ENCODE results near the gene GRHL3. TPM values are rescaled to one million over a fixed set of nuclear protein-coding genes. Genes with fewer than 3 reads are reported as not detected.
A peak's percentile ranks its signal among the peaks of the same experiment; 100 is the strongest.

Gene GRHL3
- total and polyA plus RNA-seq, 4 donors = 0.07 to 0.09 (median 0.09) TPM

DNA sequence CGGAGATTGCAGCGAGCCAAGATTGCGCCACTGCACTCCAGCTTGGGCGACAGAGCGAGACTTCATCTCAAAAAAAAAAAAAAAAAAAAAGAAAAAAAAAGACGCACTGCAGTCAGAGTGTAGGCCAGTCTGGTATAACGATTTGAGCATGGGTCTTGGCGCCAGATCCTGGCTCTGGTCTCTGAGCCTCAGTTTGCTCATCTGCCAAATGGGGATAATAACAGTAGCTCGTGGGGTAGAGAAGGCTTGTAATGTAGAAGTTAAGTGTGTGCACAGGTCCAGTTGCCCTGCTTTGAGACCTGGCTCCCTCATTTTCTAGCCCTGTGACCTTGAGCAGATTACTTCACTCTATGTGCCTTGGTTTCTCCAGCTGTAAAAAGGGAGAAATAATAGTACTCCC is 26.3 kb upstream of the GRHL3 start:
- peaks cover 0 to 26% (median 15%) of the 10 kb centered on the region in 4 donors for H3K4me1 ChIP-seq (ENCODE audit: control insufficient read depth in 4 of 4, insufficient read depth in 4 of 4, low read length in 3 of 4)
- 90% methylated on average over 9 of the region's 9 CpGs for WGBS
- no peaks in the 10 kb centered on the region for H3K36me3 ChIP-seq (ENCODE audit: control insufficient read depth in 4 of 4, insufficient read depth in 3 of 4, low read depth in 1 of 4, low read length in 3 of 4)
- H3K9ac ChIP-seq (ENCODE audit: low read depth in 1 of 2, low read length in 2 of 2) = no peak overlapping the region
- H3K4me3 ChIP-seq (ENCODE audit: low read depth in 1 of 3, low read length in 3 of 3) = no peak overlapping the region
- H3K9me3 ChIP-seq (ENCODE audit: control insufficient read depth in 4 of 4, low read length in 3 of 4) = no peaks in the 10 kb centered on the region
- no peak for TF ChIP-seq HNF4G (IDR thresholded peaks at IDR 0.05)
- no peak for DNase-seq (ENCODE audit: low spot score)
- H3K27ac ChIP-seq (ENCODE audit: low read depth in 1 of 2, low read length in 2 of 2) = no peak overlapping the region
- H3K27me3 ChIP-seq (ENCODE audit: control insufficient read depth in 4 of 4, insufficient read depth in 4 of 4, low read length in 3 of 4) = no peaks in the 10 kb centered on the region

DNA sequence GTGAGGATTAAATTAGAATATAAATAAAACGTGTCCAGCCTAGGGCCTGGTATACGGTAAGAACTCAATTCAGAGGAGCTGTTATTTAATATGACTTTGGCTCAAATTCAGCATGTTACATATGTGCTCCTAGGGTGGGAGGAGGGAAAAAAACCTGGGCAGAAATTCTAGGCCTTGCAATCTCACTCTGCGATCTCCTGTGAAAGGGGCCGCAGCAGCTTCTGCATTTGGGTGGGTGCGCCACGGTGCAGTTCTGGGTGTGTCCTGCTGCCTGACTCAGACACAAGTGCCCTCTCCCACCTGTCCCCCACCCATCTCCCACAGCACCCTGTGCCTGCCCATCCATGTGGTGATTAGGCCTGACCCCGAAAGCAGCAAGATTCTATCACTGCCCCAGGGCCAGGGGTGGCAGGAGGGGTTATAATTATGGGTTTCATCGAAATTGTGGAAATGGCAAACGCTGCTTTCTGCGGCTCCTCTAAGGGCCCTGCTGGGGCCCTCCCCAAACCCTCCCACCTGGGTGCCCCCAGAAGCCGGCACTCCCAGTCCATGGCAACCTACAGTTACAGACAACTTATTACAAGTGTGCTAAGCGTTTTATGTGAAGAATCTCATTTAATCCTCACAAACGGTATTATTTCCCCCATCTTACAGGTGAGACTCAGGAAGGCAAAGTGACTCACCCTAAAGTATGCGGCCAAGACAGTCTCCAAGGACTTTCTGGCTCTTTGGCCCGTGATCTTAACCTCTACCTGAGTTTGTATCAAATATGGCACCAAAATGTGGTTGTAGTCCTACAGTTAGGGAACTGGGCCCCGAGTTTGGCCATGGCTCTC is 25.5 kb upstream of the GRHL3 start:
- H3K36me3 ChIP-seq (ENCODE audit: control insufficient read depth in 4 of 4, insufficient read depth in 3 of 4, low read depth in 1 of 4, low read length in 3 of 4) = no peaks in the 10 kb centered on the region
- WGBS = 92% methylated on average over 16 of the region's 16 CpGs
- H3K4me3 ChIP-seq (ENCODE audit: low read depth in 1 of 3, low read length in 3 of 3) = no peak overlapping the region
- H3K4me1 ChIP-seq (ENCODE audit: control insufficient read depth in 4 of 4, insufficient read depth in 4 of 4, low read length in 3 of 4) = peaks cover 0 to 26% (median 15%) of the 10 kb centered on the region in 4 donors
- no peaks in the 10 kb centered on the region for H3K9me3 ChIP-seq (ENCODE audit: control insufficient read depth in 4 of 4, low read length in 3 of 4)
- H3K27ac ChIP-seq (ENCODE audit: low read depth in 1 of 2, low read length in 2 of 2) = peak overlapping the region; percentile 33 to 73
- TF ChIP-seq TAF1 (conservative IDR thresholded peaks at IDR 0.05) = no peak
- no peak for TF ChIP-seq NR2F2 (IDR thresholded peaks at IDR 0.05)
- no peak for TF ChIP-seq FOXA1 (IDR thresholded peaks at IDR 0.05)
- TF ChIP-seq, protein P1, sequence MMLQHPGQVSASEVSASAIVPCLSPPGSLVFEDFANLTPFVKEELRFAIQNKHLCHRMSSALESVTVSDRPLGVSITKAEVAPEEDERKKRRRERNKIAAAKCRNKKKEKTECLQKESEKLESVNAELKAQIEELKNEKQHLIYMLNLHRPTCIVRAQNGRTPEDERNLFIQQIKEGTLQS (IDR thresholded peaks at IDR 0.05) = no peak
- TF ChIP-seq FOXA2 (IDR thresholded peaks at IDR 0.05) = no peak
- no peak for TF ChIP-seq EGR1 (IDR thresholded peaks at IDR 0.05; ENCODE audit: low read depth in 2 of 2)
- no peak for TF ChIP-seq SP1 (IDR thresholded peaks at IDR 0.05)
- no peak for TF ChIP-seq RXRA (IDR thresholded peaks at IDR 0.05)
- TF ChIP-seq RAD21 (IDR thresholded peaks at IDR 0.05) = no peak
- no peak for TF ChIP-seq YY1 (IDR thresholded peaks at IDR 0.05)
- no peak for TF ChIP-seq JUND (IDR thresholded peaks at IDR 0.05)
- TF ChIP-seq GABPA (IDR thresholded peaks at IDR 0.05 in 1 of 2, conservative IDR thresholded peaks at IDR 0.05 in 1 of 2) = no peak
- TF ChIP-seq, protein P2, sequence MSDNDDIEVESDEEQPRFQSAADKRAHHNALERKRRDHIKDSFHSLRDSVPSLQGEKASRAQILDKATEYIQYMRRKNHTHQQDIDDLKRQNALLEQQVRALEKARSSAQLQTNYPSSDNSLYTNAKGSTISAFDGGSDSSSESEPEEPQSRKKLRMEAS (IDR thresholded peaks at IDR 0.05) = no peak
- TF ChIP-seq, protein P3, sequence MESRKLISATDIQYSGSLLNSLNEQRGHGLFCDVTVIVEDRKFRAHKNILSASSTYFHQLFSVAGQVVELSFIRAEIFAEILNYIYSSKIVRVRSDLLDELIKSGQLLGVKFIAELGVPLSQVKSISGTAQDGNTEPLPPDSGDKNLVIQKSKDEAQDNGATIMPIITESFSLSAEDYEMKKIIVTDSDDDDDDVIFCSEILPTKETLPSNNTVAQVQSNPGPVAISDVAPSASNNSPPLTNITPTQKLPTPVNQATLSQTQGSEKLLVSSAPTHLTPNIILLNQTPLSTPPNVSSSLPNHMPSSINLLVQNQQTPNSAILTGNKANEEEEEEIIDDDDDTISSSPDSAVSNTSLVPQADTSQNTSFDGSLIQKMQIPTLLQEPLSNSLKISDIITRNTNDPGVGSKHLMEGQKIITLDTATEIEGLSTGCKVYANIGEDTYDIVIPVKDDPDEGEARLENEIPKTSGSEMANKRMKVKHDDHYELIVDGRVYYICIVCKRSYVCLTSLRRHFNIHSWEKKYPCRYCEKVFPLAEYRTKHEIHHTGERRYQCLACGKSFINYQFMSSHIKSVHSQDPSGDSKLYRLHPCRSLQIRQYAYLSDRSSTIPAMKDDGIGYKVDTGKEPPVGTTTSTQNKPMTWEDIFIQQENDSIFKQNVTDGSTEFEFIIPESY (IDR thresholded peaks at IDR 0.05) = no peak
- TF ChIP-seq HNF4A (conservative IDR thresholded peaks at IDR 0.05) = no peak
- TF ChIP-seq, protein P4, sequence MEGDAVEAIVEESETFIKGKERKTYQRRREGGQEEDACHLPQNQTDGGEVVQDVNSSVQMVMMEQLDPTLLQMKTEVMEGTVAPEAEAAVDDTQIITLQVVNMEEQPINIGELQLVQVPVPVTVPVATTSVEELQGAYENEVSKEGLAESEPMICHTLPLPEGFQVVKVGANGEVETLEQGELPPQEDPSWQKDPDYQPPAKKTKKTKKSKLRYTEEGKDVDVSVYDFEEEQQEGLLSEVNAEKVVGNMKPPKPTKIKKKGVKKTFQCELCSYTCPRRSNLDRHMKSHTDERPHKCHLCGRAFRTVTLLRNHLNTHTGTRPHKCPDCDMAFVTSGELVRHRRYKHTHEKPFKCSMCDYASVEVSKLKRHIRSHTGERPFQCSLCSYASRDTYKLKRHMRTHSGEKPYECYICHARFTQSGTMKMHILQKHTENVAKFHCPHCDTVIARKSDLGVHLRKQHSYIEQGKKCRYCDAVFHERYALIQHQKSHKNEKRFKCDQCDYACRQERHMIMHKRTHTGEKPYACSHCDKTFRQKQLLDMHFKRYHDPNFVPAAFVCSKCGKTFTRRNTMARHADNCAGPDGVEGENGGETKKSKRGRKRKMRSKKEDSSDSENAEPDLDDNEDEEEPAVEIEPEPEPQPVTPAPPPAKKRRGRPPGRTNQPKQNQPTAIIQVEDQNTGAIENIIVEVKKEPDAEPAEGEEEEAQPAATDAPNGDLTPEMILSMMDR (IDR thresholded peaks at IDR 0.05; ENCODE audit: low read depth, low read length, missing input control) = no peak
- TF ChIP-seq, protein P5, sequence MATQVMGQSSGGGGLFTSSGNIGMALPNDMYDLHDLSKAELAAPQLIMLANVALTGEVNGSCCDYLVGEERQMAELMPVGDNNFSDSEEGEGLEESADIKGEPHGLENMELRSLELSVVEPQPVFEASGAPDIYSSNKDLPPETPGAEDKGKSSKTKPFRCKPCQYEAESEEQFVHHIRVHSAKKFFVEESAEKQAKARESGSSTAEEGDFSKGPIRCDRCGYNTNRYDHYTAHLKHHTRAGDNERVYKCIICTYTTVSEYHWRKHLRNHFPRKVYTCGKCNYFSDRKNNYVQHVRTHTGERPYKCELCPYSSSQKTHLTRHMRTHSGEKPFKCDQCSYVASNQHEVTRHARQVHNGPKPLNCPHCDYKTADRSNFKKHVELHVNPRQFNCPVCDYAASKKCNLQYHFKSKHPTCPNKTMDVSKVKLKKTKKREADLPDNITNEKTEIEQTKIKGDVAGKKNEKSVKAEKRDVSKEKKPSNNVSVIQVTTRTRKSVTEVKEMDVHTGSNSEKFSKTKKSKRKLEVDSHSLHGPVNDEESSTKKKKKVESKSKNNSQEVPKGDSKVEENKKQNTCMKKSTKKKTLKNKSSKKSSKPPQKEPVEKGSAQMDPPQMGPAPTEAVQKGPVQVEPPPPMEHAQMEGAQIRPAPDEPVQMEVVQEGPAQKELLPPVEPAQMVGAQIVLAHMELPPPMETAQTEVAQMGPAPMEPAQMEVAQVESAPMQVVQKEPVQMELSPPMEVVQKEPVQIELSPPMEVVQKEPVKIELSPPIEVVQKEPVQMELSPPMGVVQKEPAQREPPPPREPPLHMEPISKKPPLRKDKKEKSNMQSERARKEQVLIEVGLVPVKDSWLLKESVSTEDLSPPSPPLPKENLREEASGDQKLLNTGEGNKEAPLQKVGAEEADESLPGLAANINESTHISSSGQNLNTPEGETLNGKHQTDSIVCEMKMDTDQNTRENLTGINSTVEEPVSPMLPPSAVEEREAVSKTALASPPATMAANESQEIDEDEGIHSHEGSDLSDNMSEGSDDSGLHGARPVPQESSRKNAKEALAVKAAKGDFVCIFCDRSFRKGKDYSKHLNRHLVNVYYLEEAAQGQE (IDR thresholded peaks at IDR 0.05) = no peak
- no peak for TF ChIP-seq HNF4G (IDR thresholded peaks at IDR 0.05)
- no peak for DNase-seq (ENCODE audit: low spot score)
- H3K9ac ChIP-seq (ENCODE audit: low read depth in 1 of 2, low read length in 2 of 2) = no peak overlapping the region
- H3K27me3 ChIP-seq (ENCODE audit: control insufficient read depth in 4 of 4, insufficient read depth in 4 of 4, low read length in 3 of 4) = no peaks in the 10 kb centered on the region
